G401 (cell line): ENCODE results near the gene CLIP4. TPM values are rescaled to one million over a fixed set of nuclear protein-coding genes. Genes with fewer than 3 reads are reported as not detected.
A peak's percentile ranks its signal among the peaks of the same experiment; 100 is the strongest.

Experiments used
- DNase-seq: peaks from one replicate; pipeline ENCODE4 v3.0.0-alpha.2; 2015; ENCODE audit warnings: low spot score
- in situ Hi-C: cut with HindIII; loops from 2 replicates; pipeline ENCODE4 v1.10.0; 2016; ENCODE audit warnings: low sequenced_read_pairs, mixed read lengths
- total RNA-seq: library from RNA; depleted of rRNA; stranded (reverse); fragments of >200 nt; shearing (Covaris generic); gene quantifications from 2 replicates; pipeline ENCODE4 v1.2.3, GENCODE V29; 2014

CLIP4 gene
- total RNA-seq, 1 experiment from 2014 or later: 6.2 TPM

DNA sequence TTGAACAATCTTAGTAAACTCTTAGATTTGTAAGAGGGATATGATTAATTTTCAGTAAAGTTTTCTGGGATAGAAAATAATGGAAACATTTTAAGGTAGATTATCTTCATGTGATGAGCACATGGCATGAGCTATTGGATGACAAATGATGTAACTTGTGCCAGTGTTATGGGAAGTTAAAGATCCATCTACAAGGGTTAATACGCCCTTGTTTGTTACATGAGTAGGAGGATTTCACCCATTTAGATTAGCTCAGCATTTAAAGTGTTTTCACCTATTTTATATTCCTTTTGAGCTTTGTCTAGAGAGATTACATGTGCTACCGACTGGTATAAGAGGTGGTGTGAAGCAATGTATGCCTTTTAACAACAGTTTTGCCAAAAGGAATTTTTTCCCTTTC lies 5.6 kb downstream of the CLIP4 start:
- no peak for DNase-seq
- in situ Hi-C loops: no loop called here

DNA sequence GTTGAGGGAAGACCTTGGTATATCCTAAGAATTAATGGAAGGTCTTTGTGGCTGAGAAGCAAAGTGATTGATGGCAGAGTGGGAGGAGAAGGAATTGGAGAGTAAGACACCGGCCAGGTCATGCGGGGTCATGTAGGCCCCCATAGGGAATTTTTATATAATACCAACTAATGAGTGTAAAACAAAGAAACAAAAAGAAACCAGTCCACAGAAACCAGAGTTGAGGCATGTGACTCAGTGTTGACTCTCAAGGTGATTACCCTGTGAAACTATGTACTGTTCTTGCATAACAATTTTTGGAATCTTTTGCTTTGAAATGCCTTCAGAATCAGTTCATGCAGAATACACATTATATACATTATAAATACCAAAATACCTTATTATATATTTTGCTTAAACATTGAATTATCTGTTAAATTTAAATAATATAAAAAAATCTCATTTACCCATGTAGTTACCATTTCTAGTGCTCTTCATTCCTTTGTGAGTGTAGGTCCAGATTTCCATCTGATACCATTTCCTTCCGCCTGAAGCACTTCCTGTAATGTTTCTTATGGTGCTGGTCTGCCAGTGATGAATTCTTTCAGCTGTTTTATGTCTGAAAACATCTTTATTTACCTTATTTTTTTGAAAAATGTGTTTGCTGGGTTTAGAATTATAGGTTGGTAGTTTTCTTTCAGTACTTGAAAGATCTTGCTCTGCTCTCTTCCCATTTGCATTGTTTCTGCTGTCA lies 8.6 kb downstream of the CLIP4 start:
- no peak for DNase-seq
- in situ Hi-C loops: no loop called here

- in situ Hi-C loops: no loop called here
- no peak for DNase-seq
Observed at GRCh38 chr2:29124504-29124903, 9.3 kb downstream of the CLIP4 start.

- DNase-seq: no peak
- in situ Hi-C loops: no loop called here
Observed at GRCh38 chr2:29129586-29130281, 14.5 kb downstream of the CLIP4 start.

DNA sequence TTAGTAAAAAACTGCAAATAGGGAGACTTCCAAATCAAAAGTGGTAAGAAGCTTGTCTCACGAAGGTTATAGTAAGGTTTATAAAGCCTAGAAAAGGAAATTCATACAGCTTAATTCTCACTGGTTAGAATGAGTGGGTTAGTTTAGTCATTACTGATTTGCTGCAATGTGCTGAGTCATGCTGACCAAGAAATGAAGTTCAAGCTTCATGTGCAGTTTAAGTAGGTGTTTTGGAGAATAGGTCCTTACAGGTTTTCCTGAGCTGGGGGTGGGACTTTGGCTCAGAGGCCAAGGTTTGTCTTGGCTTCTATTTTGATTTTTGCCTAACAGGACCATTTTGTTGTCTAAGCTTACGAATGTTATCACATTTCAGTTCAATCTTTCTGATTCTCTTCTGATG lies 15.1 kb downstream of the CLIP4 start:
- peak; percentile 21 for DNase-seq

DNA sequence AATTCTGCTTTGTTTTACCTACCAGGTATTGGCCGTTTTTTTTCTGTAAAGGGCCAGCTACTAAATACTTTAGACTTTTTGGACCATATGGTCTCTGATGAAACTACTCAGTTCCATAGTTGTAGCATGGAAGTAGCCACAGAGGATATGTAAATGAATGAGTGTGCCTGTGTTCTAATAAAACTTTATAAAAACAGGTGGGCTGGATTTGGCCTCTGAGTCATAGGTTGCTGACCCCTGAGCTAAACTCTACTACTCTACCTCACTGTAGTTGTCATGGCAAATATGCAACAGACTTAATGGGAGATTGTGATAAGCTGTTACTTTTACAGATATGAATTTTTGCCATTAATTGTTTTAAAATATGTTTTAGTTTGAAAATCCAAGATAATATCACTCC lies 19.7 kb downstream of the CLIP4 start:
- in situ Hi-C loops: no loop called here

More for the DNA sequence above, 15.1 kb downstream of the CLIP4 start:
- in situ Hi-C loops: no loop called here

DNA sequence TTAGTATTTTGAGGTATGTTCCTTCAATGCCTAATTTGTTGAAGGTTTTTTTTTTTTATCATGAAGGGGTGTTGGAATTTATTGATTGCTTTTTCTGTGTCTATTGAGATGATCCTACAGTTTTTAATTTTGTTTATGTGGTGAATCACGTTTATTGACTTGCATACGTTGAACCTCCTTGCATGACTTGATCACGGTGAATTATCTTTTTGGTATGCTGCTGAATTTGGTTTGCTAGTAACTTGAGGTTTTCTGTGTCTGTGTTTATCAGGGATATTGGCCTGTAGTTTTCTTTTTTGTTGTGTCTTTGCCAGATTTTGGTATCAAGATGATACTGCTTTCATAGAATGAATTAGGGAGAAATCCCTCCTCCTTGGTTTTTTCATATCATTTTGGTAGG lies 23.9 kb downstream of the CLIP4 start:
- in situ Hi-C loops: no loop called here
- DNase-seq: no peak

More for the DNA sequence above, 19.7 kb downstream of the CLIP4 start:
- DNase-seq: no peak

DNA sequence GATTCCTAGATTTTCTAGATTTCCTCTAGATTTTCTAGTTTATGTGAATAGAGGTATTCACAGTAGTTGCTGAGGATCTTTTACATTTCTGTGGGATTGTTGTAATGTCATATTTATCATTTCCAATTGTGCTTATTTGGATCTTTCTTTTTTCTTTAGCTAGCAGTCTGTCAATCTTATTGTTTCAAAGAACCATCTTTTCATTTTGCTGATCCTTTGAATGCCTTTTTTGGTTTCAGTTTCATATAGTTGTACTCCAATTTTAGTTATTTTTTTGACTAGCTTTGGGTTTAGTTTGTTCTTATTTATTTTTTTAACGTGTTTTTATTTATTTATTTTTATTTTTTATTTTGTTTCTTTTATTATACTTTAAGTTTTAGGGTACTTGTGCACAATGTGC lies 24.5 kb downstream of the CLIP4 start:
- DNase-seq: no peak
- in situ Hi-C loops: no loop called here

DNA sequence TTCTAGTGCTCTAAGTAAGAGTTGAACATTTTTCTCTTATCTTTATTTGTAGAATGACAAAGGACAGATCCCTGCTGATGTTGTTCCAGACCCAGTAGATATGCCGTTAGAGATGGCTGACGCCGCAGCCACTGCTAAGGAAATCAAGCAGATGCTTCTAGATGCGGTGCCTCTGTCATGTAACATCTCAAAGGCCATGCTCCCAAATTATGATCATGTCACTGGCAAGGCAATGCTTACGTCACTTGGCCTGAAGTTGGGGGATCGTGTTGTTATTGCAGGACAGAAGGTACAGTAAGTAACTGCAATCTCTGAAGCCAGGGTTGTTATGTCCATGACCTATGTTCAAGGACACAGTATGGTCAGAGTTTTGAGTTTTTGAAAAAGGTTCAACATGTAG lies 28.4 kb downstream of the CLIP4 start:
- no peak for DNase-seq
- in situ Hi-C loops: no loop called here

GRCh38 chr2:29146197-29146596 lies 31.0 kb downstream of the CLIP4 start:
- in situ Hi-C loops: no loop called here
- DNase-seq: no peak

- no peak for DNase-seq
- in situ Hi-C loops: no loop called here
Observed at GRCh38 chr2:29147963-29148362, 32.7 kb downstream of the CLIP4 start.

- no peak for DNase-seq
- in situ Hi-C loops: no loop called here
Observed at GRCh38 chr2:29154610-29155009, 39.4 kb downstream of the CLIP4 start.

DNA sequence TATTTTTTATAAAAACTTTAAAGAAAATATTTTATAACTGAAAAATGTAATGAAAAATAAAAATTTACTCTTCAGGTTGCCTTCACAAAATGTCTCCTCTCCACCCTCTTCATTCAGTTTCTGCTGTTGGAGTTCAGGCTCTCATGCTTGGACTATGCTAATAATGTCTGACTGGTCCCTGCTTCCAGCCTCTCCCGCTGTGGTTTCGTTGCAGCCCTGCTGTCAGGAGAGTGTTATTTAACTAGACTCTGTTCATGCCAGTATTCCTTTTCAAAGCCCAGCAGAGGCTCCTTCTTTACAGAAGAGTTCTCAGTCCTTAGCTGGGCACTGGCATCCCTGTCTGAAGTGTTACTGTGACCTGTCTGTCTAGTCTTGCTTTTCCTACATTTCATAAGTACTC lies 40.4 kb downstream of the CLIP4 start:
- DNase-seq: no peak
- in situ Hi-C loops: no loop called here

DNA sequence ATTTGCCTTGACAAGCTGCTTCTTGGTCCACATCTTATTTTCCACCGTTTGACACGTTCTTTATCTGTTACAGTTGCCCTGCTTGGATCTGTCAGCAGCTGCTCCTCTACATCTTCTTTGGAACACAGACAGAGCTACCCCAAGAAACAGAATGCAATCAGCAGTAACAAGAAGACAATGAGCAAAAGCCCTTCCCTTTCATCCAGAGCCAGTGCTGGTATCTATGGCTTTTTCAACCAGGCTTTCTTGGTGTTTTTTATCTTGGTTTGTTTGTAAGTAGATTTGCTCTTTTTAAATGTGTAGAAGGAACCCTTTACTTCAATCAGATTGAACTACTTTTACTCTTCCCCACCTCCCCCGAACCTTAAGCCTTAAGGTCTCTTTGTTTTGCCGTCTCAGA lies 41.9 kb downstream of the CLIP4 start:
- DNase-seq: no peak
- in situ Hi-C loops: no loop called here

GRCh38 chr2:29159125-29159524 lies 43.9 kb downstream of the CLIP4 start:
- in situ Hi-C loops: no loop called here
- DNase-seq: no peak

GRCh38 chr2:29160184-29160583 lies 45.0 kb downstream of the CLIP4 start:
- in situ Hi-C loops: no loop called here
- no peak for DNase-seq

- in situ Hi-C loops: no loop called here
- DNase-seq: no peak
Observed at GRCh38 chr2:29162204-29162928, 47.2 kb downstream of the CLIP4 start.

- no peak for DNase-seq
- in situ Hi-C loops: no loop called here
Observed at GRCh38 chr2:29164091-29164846, 49.1 kb downstream of the CLIP4 start.

DNA sequence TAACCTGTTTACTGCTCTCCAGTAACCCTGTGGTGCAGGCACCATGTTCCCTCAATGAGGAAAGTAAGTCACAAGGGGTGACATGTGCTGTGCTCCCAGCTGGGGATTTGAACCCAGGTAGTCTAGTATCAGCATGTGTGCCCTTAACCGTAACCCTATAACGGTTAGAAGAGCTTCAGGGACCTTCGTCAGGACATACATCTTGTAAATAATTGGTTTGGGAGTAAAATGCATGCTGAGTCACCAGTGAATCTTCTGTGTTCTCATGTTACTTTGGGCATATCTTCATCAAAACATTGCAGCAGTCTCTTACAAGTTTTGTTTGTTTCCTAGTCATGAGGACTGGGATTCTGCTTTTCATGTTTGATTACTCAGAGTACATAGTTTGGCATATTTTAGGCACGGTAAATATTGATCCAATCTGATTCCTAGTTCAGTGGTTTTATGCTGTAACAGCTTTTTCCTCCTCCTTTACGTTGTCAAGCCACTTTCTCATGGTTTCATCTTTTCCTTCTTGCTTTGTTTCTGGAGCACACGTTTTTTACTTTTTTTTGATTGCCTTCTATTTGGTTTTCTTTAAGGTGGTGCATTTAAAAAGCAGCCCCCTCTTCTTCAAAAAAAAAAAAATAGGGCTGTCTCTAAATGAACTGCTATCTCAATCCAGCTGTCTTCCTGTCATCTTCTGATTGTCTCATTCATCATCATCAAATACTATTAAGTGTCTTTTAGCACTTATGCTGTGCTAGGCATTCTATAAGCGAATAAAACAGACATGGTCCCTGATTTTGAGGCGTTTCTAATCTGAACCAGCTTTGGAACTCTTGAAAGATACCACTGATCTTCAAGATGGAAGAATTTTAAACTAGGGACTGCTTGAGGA lies 50.4 kb downstream of the CLIP4 start:
- in situ Hi-C loops: no loop called here
- DNase-seq: no peak
